ENCODE results near the gene PIP5K1B.
A peak's percentile ranks its signal among the peaks of the same experiment; 100 is the strongest.

The PIP5K1B gene

GRCh38 chr9:68779558-68780379, 74.7 kb downstream of the PIP5K1B start:
- peak; percentile 98 for DNase-seq

- no peak for DNase-seq
Measured at GRCh38 chr9:68780380-68780712, 75.3 kb downstream of the PIP5K1B start.

GRCh38 chr9:68780720-68781119, 75.7 kb downstream of the PIP5K1B start:
- DNase-seq, result peak; percentile 56

GRCh38 chr9:68781928-68782327, 76.9 kb downstream of the PIP5K1B start:
- DNase-seq, result peak; percentile 52

GRCh38 chr9:68782546-68782945, 77.5 kb downstream of the PIP5K1B start:
- no peak for DNase-seq

GRCh38 chr9:68785965-68786364, 80.9 kb downstream of the PIP5K1B start:
- DNase-seq, result no peak

- DNase-seq, result no peak
Measured at GRCh38 chr9:68791169-68791568, 86.1 kb downstream of the PIP5K1B start.

GRCh38 chr9:68793605-68794343, 88.7 kb downstream of the PIP5K1B start:
- no peak for DNase-seq

- no peak for DNase-seq
Measured at GRCh38 chr9:68794898-68795297, 89.9 kb downstream of the PIP5K1B start.

GRCh38 chr9:68795411-68795810, 90.4 kb downstream of the PIP5K1B start:
- DNase-seq, result no peak

GRCh38 chr9:68797116-68797515, 92.1 kb downstream of the PIP5K1B start:
- peak; percentile 16 for DNase-seq

GRCh38 chr9:68798423-68798822, 93.4 kb downstream of the PIP5K1B start:
- DNase-seq, result no peak

- DNase-seq, result no peak
Measured at GRCh38 chr9:68800836-68801235, 95.8 kb downstream of the PIP5K1B start.

- no peak for DNase-seq
Measured at GRCh38 chr9:68802525-68803015, 97.5 kb downstream of the PIP5K1B start.

- DNase-seq, result no peak
Measured at GRCh38 chr9:68804911-68805889, 100.2 kb downstream of the PIP5K1B start.

- DNase-seq, result no peak
Measured at GRCh38 chr9:68805890-68806517, 101.0 kb downstream of the PIP5K1B start.

- peak; percentile 83 for DNase-seq
Measured at GRCh38 chr9:68808338-68808890, 103.4 kb downstream of the PIP5K1B start.

- peak; percentile 8 for DNase-seq
Measured at GRCh38 chr9:68817079-68817875, 112.2 kb downstream of the PIP5K1B start.

- DNase-seq, result no peak
Measured at GRCh38 chr9:68819065-68819464, 114.0 kb downstream of the PIP5K1B start.

- no peak for DNase-seq
Measured at GRCh38 chr9:68821911-68822310, 116.9 kb downstream of the PIP5K1B start.

- peak; percentile 59 for DNase-seq
Measured at GRCh38 chr9:68822596-68823165, 117.6 kb downstream of the PIP5K1B start.
